Measurements from ENCODE around the gene COX4I1. TPM values are rescaled to one million over a fixed set of nuclear protein-coding genes. Genes with fewer than 3 reads are reported as not detected.

Gene COX4I1
- total and polyA plus RNA-seq, 10 of the 15 experiments (the other 5 are each of a cell fraction or from before 2014, with no cell fraction given) = 480 to 1,889 (median 872) TPM

GRCh38 chr16:85828166-85828565 is 28.7 kb downstream of the COX4I1 start (continued):
- TF ChIP-seq, protein P1, sequence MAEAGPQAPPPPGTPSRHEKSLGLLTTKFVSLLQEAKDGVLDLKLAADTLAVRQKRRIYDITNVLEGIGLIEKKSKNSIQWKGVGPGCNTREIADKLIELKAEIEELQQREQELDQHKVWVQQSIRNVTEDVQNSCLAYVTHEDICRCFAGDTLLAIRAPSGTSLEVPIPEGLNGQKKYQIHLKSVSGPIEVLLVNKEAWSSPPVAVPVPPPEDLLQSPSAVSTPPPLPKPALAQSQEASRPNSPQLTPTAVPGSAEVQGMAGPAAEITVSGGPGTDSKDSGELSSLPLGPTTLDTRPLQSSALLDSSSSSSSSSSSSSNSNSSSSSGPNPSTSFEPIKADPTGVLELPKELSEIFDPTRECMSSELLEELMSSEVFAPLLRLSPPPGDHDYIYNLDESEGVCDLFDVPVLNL (IDR thresholded peaks at IDR 0.05; ENCODE audit: low read depth, low read length) = no peak
- TF ChIP-seq BCLAF1 (IDR thresholded peaks at IDR 0.05) = no peak
- no peak for TF ChIP-seq ZNF274 (IDR thresholded peaks at IDR 0.05; ENCODE audit: insufficient read depth, insufficient read length)
- no peak for TF ChIP-seq CHD1 (IDR thresholded peaks at IDR 0.05; ENCODE audit: low read depth, low read length)

GRCh38 chr16:85829171-85829719 is 29.8 kb downstream of the COX4I1 start:
- ATAC-seq (no peak), DNase-seq (ENCODE audit: low read depth, low spot score) (no peak), FAIRE-seq (no peak)
- no peaks in the 10 kb centered on the region for H3K36me3 ChIP-seq (ENCODE audit: control insufficient read depth in 2 of 2, insufficient read depth in 2 of 2, low read length in 1 of 2)
- ChIA-PET SMC1A (ENCODE audit: uncharacterized antibody, unreplicated experiment) (no interaction called here), RAD21 (ENCODE audit: unreplicated experiment) (interaction anchor here (0.5 kb wide), 1 partner anchor 67 kb away, joined by 3 read pairs; no protein-coding TSS in a partner anchor), POLR2A (no interaction called here), CTCF (interaction anchor here (1.2 kb wide), 1 partner anchor 10 kb away, joined by 3 read pairs; no protein-coding TSS in a partner anchor)
- no peak overlapping the region for H3K4me2 ChIP-seq (ENCODE audit: control insufficient read depth, insufficient read depth)
- no peaks in the 10 kb centered on the region for H3K27me3 ChIP-seq (replicated peaks in 1 of 2; ENCODE audit: control insufficient read depth in 2 of 2, insufficient read depth in 2 of 2, low read length in 1 of 2)
- in situ Hi-C loops (cut with MboI) (no loop called here), intact Hi-C loops (cut with micrococcal nuclease; ENCODE audit: unreplicated experiment) (no loop called here)
- H2AFZ ChIP-seq (ENCODE audit: control insufficient read depth, low read depth, low read length) = no peak overlapping the region
- no peaks in the 10 kb centered on the region; the same call in 2 of the 3 replicates for H3K9me3 ChIP-seq (replicated peaks; ENCODE audit: control insufficient read depth, insufficient read depth, low read length)
- no peak overlapping the region for H3K4me3 ChIP-seq
- BruUV-seq (replicated peaks) = no TSS peak
- H3K27ac ChIP-seq (ENCODE audit: control insufficient read depth, insufficient read depth) = no peak overlapping the region
- no peaks in the 10 kb centered on the region for H3K79me2 ChIP-seq (ENCODE audit: control insufficient read depth, insufficient read depth, low read length)
- TF ChIP-seq FOXK2 (IDR thresholded peaks at IDR 0.05) (no peak), HSF1 (IDR thresholded peaks at IDR 0.05; ENCODE audit: low read depth, low read length) (no peak), HDGF (IDR thresholded peaks at IDR 0.05) (no peak), NBN (IDR thresholded peaks at IDR 0.05) (no peak), CHD1 (IDR thresholded peaks at IDR 0.05; ENCODE audit: low read depth, low read length) (no peak), NRF1 (conservative IDR thresholded peaks at IDR 0.05; ENCODE audit: low read depth, low read length) (no peak), POLR2AphosphoS2 (IDR thresholded peaks at IDR 0.05; ENCODE audit: low read depth, low read length) (no peak), SUZ12 (IDR thresholded peaks at IDR 0.05; ENCODE audit: unreplicated experiment) (no peak), POLR2A (IDR thresholded peaks at IDR 0.05; ENCODE audit: low read depth, low read length) (no peak), KLF5 (IDR thresholded peaks at IDR 0.05; ENCODE audit: partially characterized antibody) (no peak), ZBTB33 (IDR thresholded peaks at IDR 0.05) (no peak), SREBF2 (IDR thresholded peaks at IDR 0.05; ENCODE audit: low read length) (no peak)
- H4K20me1 ChIP-seq (ENCODE audit: control insufficient read depth, insufficient read depth) = no peaks in the 10 kb centered on the region
- WGBS (ENCODE audit: insufficient coverage, insufficient replicate concordance, low lambda C conversion rate, missing lambda C conversion rate) = 25% methylated on average over 15 of the region's 15 CpGs
- H3K9ac ChIP-seq (ENCODE audit: control insufficient read depth, insufficient read depth, low read length) = no peak overlapping the region
- H3K4me1 ChIP-seq (ENCODE audit: control insufficient read depth, insufficient read depth, low read length) = peaks cover 18% of the 10 kb centered on the region

Measured in GM12878 (cell line).